ENCODE measurements around the gene ERN1.
"Not testable (repeated sequence)": the region's sequence is repeated elsewhere in the genome, so short reads cannot be mapped to it uniquely, and the experiment has no call there.

The ERN1 gene

GRCh38 chr17:64133546-64134215 is 3.7 kb upstream of the ERN1 start:
- H3K27me3 Mint-ChIP-seq = no peaks in the 10 kb centered on the region
- H3K9me3 Mint-ChIP-seq (ENCODE audit: low read depth) = no peaks in the 10 kb centered on the region
- no peak overlapping the region for H3K27ac Mint-ChIP-seq
- H3K4me3 Mint-ChIP-seq = no peak overlapping the region
- peaks cover 22% of the 10 kb centered on the region for H3K4me1 Mint-ChIP-seq (ENCODE audit: low read depth)
- no peaks in the 10 kb centered on the region for H3K36me3 Mint-ChIP-seq

- no peak overlapping the region for H3K27ac Mint-ChIP-seq
- peaks cover 32% of the 10 kb centered on the region for H3K4me1 Mint-ChIP-seq (ENCODE audit: low read depth)
- H3K36me3 Mint-ChIP-seq = no peaks in the 10 kb centered on the region
- no peaks in the 10 kb centered on the region for H3K27me3 Mint-ChIP-seq
- peak overlapping the region; percentile 79 for H3K4me3 Mint-ChIP-seq
- H3K9me3 Mint-ChIP-seq (ENCODE audit: low read depth) = no peaks in the 10 kb centered on the region
These were observed 1.8 kb upstream of the ERN1 start for GRCh38 chr17:64131606-64132270.

DNA sequence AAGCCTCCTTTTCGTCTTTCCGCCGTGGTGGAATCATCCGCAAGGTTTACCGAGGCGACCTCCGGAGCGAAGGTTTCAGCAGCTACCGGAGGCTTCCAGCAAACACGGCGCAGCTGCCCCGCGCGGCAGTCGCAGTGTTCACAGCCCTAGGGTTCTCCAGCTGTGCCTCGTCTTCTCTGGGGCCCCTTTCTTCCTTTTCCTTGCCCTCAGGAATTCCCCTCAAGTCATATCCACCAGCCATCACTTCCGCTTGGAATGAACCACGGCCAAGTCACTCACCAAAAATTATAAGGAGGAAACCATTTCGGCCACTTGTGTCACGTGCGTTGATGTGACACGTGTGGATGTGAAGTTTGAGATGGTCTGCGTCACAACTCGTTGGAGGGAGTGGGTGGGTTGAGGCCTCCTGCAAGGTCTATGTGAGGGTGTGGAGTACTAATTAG is 636 bp upstream of the ERN1 start:
- Mint-ChIP-seq H3K27ac (peak overlapping the region; percentile 89), H3K4me1 (ENCODE audit: low read depth) (peaks cover 43% of the 10 kb centered on the region), H3K36me3 (no peaks in the 10 kb centered on the region), H3K9me3 (ENCODE audit: low read depth) (no peaks in the 10 kb centered on the region), H3K27me3 (no peaks in the 10 kb centered on the region), H3K4me3 (peak overlapping the region; percentile 79)

GRCh38 chr17:64129515-64129764 is 504 bp downstream of the ERN1 start:
- Mint-ChIP-seq H3K9me3 (ENCODE audit: low read depth) (no peaks in the 10 kb centered on the region), H3K4me3 (peak overlapping the region; percentile 92), H3K4me1 (ENCODE audit: low read depth) (peaks cover 43% of the 10 kb centered on the region), H3K27me3 (no peaks in the 10 kb centered on the region), H3K27ac (no peak overlapping the region), H3K36me3 (peaks cover under 1% of the 10 kb centered on the region)

- Mint-ChIP-seq H3K4me1 (ENCODE audit: low read depth) (peaks cover 43% of the 10 kb centered on the region), H3K9me3 (ENCODE audit: low read depth) (no peaks in the 10 kb centered on the region), H3K27me3 (no peaks in the 10 kb centered on the region), H3K27ac (peak overlapping the region; percentile 93), H3K36me3 (peaks cover 4% of the 10 kb centered on the region), H3K4me3 (peak overlapping the region; percentile 92)
These were observed 993 bp downstream of the ERN1 start for GRCh38 chr17:64128787-64129514.

DNA sequence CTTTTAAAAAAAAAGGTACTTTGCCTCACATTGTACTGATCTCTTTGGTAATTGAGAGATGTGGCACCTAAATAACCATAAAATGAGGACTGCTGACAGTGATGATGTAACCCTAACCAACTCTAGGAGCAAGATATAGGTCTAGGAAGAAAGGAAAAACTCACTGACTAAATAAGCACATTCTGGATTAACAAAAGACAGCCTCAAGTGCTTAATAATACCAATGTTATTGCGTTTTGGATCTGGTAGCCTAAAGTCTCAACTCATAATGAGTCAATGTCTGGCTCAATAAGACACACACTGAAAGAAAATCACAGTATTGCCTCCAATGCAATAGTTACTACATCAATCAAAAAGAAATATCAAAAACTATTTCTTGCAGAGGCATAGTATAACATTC is 3.0 kb downstream of the ERN1 start:
- Mint-ChIP-seq H3K4me1 (ENCODE audit: low read depth) (peaks cover 50% of the 10 kb centered on the region), H3K9me3 (ENCODE audit: low read depth) (no peaks in the 10 kb centered on the region), H3K4me3 (peak overlapping the region; percentile 18), H3K36me3 (peaks cover 5% of the 10 kb centered on the region), H3K27ac (no peak overlapping the region), H3K27me3 (no peaks in the 10 kb centered on the region)

DNA sequence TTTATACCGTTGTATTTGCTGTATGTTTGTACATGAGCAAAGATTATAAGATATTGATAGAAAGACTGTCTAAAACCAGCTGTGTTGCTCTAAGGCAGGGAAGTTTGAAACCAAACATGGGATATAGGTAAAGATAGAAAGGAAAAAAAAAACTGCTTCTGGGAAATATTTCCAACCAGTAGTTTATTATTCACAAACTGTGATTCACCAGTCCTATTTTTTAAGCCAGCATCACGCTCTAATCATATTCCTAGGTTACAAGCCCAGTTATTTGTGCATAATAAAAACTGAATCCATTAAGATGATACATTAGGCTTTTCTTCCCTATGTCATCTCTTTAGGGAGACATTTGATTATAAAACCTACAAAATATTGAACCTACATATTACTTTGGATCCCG is 4.0 kb downstream of the ERN1 start:
- Mint-ChIP-seq H3K9me3 (ENCODE audit: low read depth) (no peaks in the 10 kb centered on the region), H3K36me3 (peaks cover 5% of the 10 kb centered on the region), H3K27ac (no peak overlapping the region), H3K4me1 (ENCODE audit: low read depth) (peaks cover 50% of the 10 kb centered on the region), H3K27me3 (no peaks in the 10 kb centered on the region), H3K4me3 (no peak overlapping the region)

DNA sequence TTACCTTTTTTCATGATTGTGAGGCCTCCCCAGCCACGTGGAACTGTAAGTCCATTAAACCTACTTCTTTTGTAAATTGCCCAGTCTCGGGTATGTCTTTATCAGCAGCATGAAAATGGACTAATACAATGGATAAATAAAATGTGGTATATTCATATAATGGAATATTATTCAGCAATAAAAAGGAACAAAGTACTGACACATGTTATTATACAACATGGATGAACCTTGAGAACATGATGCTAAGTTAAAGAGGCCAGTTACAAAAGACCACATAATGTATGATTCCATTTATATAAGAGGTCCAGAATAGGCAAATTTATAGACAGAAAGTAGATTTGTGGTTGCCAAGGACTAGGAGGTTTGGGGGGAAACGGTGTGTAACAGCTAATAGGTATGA is 5.3 kb downstream of the ERN1 start:
- H3K4me3 Mint-ChIP-seq = no peak overlapping the region
- H3K9me3 Mint-ChIP-seq (ENCODE audit: low read depth) = no peaks in the 10 kb centered on the region
- H3K27ac Mint-ChIP-seq = no peak overlapping the region
- peaks cover 5% of the 10 kb centered on the region for H3K36me3 Mint-ChIP-seq
- no peaks in the 10 kb centered on the region for H3K27me3 Mint-ChIP-seq
- H3K4me1 Mint-ChIP-seq (ENCODE audit: low read depth) = peaks cover 53% of the 10 kb centered on the region

DNA sequence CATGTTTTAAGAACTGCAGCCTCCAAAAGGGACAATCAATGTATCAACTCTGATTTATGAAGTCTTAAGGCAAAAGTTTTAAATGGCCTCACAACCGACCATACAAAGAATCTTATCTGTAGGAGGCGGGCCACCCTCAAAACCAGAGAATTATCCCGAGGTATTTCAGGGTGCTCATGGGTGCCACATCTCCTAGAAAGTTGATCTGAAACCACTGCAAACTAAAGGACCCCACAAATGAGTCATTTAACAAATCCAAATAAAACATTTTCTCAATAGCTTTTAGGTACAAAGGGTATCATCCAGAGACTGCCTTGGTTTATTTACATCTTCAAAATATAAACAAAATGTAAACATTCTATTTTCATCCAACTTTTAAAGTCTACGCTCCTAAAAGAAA is 6.8 kb downstream of the ERN1 start:
- H3K4me3 Mint-ChIP-seq = no peak overlapping the region
- no peak overlapping the region for H3K27ac Mint-ChIP-seq

DNA sequence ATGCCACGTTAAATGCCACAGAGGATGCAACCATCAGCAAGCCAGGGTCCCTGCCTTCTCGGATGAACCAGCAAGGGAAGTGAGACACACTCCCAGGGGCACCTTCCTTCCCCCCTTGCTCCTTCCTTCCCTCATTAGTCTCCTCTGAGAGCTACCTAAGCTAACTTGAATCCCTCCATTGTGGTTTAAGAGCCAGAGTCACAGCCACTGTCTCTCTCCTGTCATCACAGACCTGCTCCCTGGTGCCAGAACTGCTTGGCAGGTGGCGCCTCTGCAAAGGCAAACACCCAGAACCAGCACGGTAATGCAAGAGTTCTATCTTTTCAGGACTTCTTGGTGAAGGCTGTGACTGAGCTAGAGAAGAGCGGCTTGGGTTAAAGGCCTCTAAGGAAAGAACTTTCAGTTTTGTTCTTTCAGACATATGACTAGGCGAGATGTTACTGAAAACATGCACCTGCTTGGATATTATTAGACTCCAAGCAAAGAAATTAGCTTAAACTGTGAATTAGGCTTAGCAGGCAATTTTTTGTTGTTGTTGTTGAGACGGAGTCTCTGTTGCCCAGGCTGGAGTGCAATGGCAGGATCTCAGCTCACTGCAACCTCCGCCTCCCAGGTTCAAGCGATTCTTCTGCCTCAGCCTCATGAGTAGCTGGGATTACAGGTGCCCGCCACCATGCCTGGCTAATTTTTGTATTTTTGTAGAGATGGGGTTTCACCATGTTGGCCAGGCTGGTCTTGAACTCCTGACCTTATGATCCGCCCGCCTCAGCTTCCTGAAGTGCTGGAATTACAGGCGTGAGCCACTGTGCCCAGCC is 8.8 kb downstream of the ERN1 start:
- not testable (repeated sequence) for H3K9me3 Mint-ChIP-seq (ENCODE audit: low read depth); H3K27me3 Mint-ChIP-seq; H3K36me3 Mint-ChIP-seq
- Mint-ChIP-seq H3K27ac (peak overlapping the region; percentile 81), H3K4me1 (ENCODE audit: low read depth) (peaks cover 44% of the 10 kb centered on the region), H3K4me3 (peak overlapping the region; percentile 59)

More for the DNA sequence above, 6.8 kb downstream of the ERN1 start:
- H3K4me1 Mint-ChIP-seq (ENCODE audit: low read depth) = peaks cover 49% of the 10 kb centered on the region
- peaks cover 5% of the 10 kb centered on the region for H3K36me3 Mint-ChIP-seq
- no peaks in the 10 kb centered on the region for H3K27me3 Mint-ChIP-seq
- H3K9me3 Mint-ChIP-seq (ENCODE audit: low read depth) = no peaks in the 10 kb centered on the region

GRCh38 chr17:64120159-64120810 is 9.7 kb downstream of the ERN1 start:
- peaks cover 7% of the 10 kb centered on the region for H3K36me3 Mint-ChIP-seq
- H3K9me3 Mint-ChIP-seq (ENCODE audit: low read depth) = no peaks in the 10 kb centered on the region
- no peak overlapping the region for H3K4me3 Mint-ChIP-seq
- peaks cover 47% of the 10 kb centered on the region for H3K4me1 Mint-ChIP-seq (ENCODE audit: low read depth)
- H3K27ac Mint-ChIP-seq = peak overlapping the region; percentile 81
- H3K27me3 Mint-ChIP-seq = no peaks in the 10 kb centered on the region

DNA sequence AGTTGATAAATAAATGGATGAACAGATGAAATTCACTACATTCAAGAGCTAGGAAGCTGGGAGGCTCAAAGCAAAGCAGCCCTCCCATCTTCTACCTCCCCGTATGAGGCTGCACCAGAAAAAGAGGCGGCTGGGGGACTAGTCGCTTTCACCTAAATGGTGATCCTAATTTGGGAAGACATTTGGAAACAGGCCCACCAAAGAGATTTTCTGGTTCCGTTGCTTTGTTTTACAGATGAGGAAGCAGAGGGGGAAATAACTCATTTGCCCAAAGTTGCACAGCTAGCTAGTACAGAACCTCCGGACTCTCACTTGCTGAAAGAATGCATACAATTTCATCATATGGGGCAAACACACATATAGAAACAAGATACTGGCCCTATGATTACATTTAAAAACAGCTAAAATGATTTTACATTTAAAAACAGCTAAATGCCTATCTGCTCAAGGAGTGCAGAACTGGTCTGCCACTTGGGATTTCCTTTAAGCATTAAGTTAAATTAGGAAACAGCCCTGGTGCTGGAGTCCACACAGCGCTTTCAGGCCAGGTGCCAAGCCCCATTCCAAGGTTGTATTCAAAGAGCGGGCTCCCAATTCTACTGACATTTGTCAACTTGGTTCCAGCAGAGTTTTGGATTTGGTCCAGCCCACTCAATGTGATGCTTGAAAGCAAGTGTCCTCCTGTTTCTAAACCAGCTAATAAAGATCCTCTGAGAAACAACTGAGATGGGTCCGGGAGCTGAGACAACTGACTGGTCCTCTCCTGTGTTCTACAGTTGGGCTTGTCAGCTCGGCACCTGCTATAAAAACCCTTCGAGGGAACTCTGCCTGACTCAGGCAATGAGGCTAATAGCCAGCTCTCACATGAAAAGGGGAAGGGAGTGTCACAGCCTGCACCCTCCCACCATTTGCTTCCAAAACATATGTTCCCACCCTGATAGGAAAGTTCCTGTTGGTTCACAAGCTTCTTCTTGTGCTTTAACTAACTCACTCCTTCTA is 11.7 kb downstream of the ERN1 start:
- Mint-ChIP-seq H3K9me3 (ENCODE audit: low read depth) (no peaks in the 10 kb centered on the region), H3K27ac (no peak overlapping the region)

GRCh38 chr17:64115822-64116534 is 14.0 kb downstream of the ERN1 start:
- no peak overlapping the region for H3K4me3 Mint-ChIP-seq

More for the DNA sequence above, 11.7 kb downstream of the ERN1 start:
- Mint-ChIP-seq H3K27me3 (no peaks in the 10 kb centered on the region), H3K36me3 (peaks cover 7% of the 10 kb centered on the region), H3K4me3 (no peak overlapping the region), H3K4me1 (ENCODE audit: low read depth) (peaks cover 50% of the 10 kb centered on the region)

More at GRCh38 chr17:64115822-64116534, 14.0 kb downstream of the ERN1 start:
- Mint-ChIP-seq H3K4me1 (ENCODE audit: low read depth) (peaks cover 40% of the 10 kb centered on the region), H3K27me3 (no peaks in the 10 kb centered on the region), H3K27ac (peak overlapping the region; percentile 58), H3K9me3 (ENCODE audit: low read depth) (no peaks in the 10 kb centered on the region), H3K36me3 (peaks cover 7% of the 10 kb centered on the region)
